ENCODE data around the gene ROR2.
"Not testable (repeated sequence)": the region's sequence is repeated elsewhere in the genome, so short reads cannot be mapped to it uniquely, and the experiment has no call there.

The ROR2 gene

DNA sequence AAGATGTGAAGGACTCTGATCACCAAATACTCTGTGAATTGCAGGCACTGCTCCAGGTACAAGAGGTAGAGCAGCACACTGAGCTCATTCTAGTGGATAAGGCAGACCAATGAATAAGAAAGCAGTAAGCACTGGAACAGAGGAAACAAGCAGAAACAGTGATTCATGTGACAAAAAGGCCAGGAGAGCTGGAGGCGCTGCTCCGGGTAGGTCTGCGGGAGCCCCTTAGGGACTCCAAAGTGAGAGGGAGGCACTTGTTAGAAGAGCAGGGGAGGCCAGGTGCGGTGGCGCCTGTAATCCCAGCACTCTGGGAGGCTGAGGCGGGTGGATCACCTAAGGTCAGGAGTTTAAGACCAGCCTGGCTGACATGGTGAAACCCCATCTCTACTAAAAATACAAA lies 294.8 kb downstream of the ROR2 start:
- TF ChIP-seq PAX5 (IDR thresholded peaks at IDR 0.05; ENCODE audit: insufficient read depth, low read length, severe bottlenecking) (no peak), SPI1 (IDR thresholded peaks at IDR 0.05; ENCODE audit: low read depth, low read length) (no peak), TAF1 (IDR thresholded peaks at IDR 0.05; ENCODE audit: low read depth, low read length) (no peak), POU2F2 (IDR thresholded peaks at IDR 0.05; ENCODE audit: low read depth, low read length) (no peak), POLR2AphosphoS5 (IDR thresholded peaks at IDR 0.05; ENCODE audit: low read depth, low read length) (no peak), POLR2A (IDR thresholded peaks at IDR 0.05; ENCODE audit: low read depth, low read length) (no peak)
- FAIRE-seq (no peak), DNase-seq (ENCODE audit: insufficient read length, low spot score) (no peak)

- TF ChIP-seq TAF1 (IDR thresholded peaks at IDR 0.05; ENCODE audit: low read depth, low read length) (no peak), POLR2AphosphoS5 (IDR thresholded peaks at IDR 0.05; ENCODE audit: low read depth, low read length) (no peak), PAX5 (IDR thresholded peaks at IDR 0.05; ENCODE audit: insufficient read depth, low read length, severe bottlenecking) (no peak), POLR2A (IDR thresholded peaks at IDR 0.05; ENCODE audit: low read depth, low read length) (no peak), POU2F2 (IDR thresholded peaks at IDR 0.05; ENCODE audit: low read depth, low read length) (no peak), SPI1 (IDR thresholded peaks at IDR 0.05; ENCODE audit: low read depth, low read length) (no peak)
- no peak for FAIRE-seq
- DNase-seq (ENCODE audit: insufficient read length, low spot score): no peak
Observed at GRCh38 chr9:91654527-91654926, 295.5 kb downstream of the ROR2 start.

DNA sequence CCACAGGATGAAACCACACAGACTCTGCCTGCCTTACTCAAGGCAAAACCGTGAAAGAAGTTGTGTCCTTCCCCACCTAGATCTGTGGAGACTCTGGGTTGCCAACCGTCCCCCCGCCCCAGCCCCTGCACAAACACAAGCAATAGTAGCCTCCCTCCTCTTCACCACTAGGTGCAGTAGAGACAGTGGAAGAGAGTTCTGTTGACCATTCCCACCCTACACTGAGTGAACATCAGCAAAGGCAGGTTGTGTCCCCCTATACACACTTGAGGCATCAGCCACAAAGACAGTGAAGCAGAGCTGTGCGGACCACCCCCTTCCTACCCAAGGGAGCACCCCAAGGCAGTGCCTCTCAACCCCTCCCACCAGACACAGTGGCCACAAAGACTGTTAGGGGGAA lies 302.7 kb downstream of the ROR2 start:
- no peak for DNase-seq (ENCODE audit: insufficient read length, low spot score)
- TF ChIP-seq POU2F2 (IDR thresholded peaks at IDR 0.05; ENCODE audit: low read depth, low read length): no peak
- TF ChIP-seq POLR2AphosphoS5 (IDR thresholded peaks at IDR 0.05; ENCODE audit: low read depth, low read length): no peak
- no peak for FAIRE-seq

- no peak for TF ChIP-seq TAF1 (IDR thresholded peaks at IDR 0.05; ENCODE audit: low read depth, low read length)
- no peak for TF ChIP-seq POLR2A (IDR thresholded peaks at IDR 0.05; ENCODE audit: low read depth, low read length)
- no peak for TF ChIP-seq PAX5 (IDR thresholded peaks at IDR 0.05; ENCODE audit: insufficient read depth, low read length, severe bottlenecking)
- no peak for TF ChIP-seq POLR2AphosphoS5 (IDR thresholded peaks at IDR 0.05; ENCODE audit: low read depth, low read length)
- TF ChIP-seq SPI1 (IDR thresholded peaks at IDR 0.05; ENCODE audit: low read depth, low read length): no peak
- TF ChIP-seq POU2F2 (IDR thresholded peaks at IDR 0.05; ENCODE audit: low read depth, low read length): no peak
- DNase-seq (ENCODE audit: insufficient read length, low spot score): no peak
- no peak for FAIRE-seq
Observed at GRCh38 chr9:91646702-91647101, 303.3 kb downstream of the ROR2 start.

- no peak for DNase-seq (ENCODE audit: insufficient read length, low spot score)
- FAIRE-seq: no peak
- TF ChIP-seq PAX5 (IDR thresholded peaks at IDR 0.05; ENCODE audit: insufficient read depth, low read length, severe bottlenecking) (no peak), POLR2A (IDR thresholded peaks at IDR 0.05; ENCODE audit: low read depth, low read length) (no peak), TAF1 (IDR thresholded peaks at IDR 0.05; ENCODE audit: low read depth, low read length) (no peak), POU2F2 (IDR thresholded peaks at IDR 0.05; ENCODE audit: low read depth, low read length) (no peak), SPI1 (IDR thresholded peaks at IDR 0.05; ENCODE audit: low read depth, low read length) (no peak)
Observed at GRCh38 chr9:91644433-91644832, 305.6 kb downstream of the ROR2 start.

DNA sequence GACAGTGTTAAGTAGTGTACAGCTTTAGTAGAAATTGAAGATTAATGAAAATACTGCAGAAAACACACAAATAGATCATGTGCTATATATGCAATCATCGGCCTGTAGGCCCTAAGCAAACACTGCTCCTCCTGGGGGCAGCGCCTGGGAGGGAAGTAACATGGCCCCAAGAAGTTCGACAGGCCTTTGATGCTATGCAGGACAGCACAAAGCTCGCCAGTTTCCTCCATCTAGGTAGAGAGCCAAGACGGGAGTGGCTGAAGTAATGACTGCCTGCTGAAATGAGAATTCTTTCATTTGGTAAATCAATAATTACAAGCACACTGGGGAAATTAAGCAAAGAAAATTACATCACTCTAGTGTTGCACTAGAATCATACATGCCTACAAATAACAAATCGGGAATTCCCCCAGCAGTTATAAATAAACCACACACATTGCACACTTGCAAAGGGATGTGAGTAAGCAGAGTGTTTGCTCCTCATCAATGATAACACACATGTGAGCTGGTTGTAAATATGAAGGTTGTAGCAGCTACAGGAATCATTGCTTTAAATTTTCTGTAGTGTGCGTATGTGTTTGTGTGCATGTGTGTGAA lies 306.4 kb downstream of the ROR2 start:
- no peak for TF ChIP-seq POLR2AphosphoS5 (IDR thresholded peaks at IDR 0.05; ENCODE audit: low read depth, low read length)
- no peak for TF ChIP-seq POU2F2 (IDR thresholded peaks at IDR 0.05; ENCODE audit: low read depth, low read length)
- TF ChIP-seq SPI1 (IDR thresholded peaks at IDR 0.05; ENCODE audit: low read depth, low read length): no peak
- no peak for TF ChIP-seq PAX5 (IDR thresholded peaks at IDR 0.05; ENCODE audit: insufficient read depth, low read length, severe bottlenecking)
- no peak for TF ChIP-seq TAF1 (IDR thresholded peaks at IDR 0.05; ENCODE audit: low read depth, low read length)
- no peak for TF ChIP-seq POLR2A (IDR thresholded peaks at IDR 0.05; ENCODE audit: low read depth, low read length)
- FAIRE-seq (peak; percentile 50), DNase-seq (ENCODE audit: insufficient read length, low spot score) (no peak)

DNA sequence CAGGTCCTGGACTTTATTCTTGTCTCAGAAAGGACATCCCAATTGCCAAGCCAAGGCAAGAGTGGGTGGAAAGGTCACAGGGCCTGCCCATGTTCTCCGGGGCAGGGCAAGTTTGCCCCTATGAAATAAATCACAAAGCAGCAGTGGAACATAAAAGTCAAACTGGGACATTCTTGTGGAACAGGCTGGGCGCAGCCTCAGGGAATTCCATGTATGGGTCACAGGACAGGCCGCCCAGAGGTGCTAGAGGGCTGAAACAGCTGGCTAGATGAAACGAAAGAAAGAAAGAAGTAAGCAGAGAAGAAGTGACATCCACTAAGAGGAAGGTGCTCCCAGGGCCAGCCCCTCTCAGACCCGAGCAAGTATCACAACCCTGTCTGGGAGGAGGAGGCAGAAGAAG lies 307.3 kb downstream of the ROR2 start:
- TF ChIP-seq TAF1 (IDR thresholded peaks at IDR 0.05; ENCODE audit: low read depth, low read length) (no peak), POLR2AphosphoS5 (IDR thresholded peaks at IDR 0.05; ENCODE audit: low read depth, low read length) (no peak), POU2F2 (IDR thresholded peaks at IDR 0.05; ENCODE audit: low read depth, low read length) (no peak), PAX5 (IDR thresholded peaks at IDR 0.05; ENCODE audit: insufficient read depth, low read length, severe bottlenecking) (no peak), SPI1 (IDR thresholded peaks at IDR 0.05; ENCODE audit: low read depth, low read length) (no peak), POLR2A (IDR thresholded peaks at IDR 0.05; ENCODE audit: low read depth, low read length) (no peak)
- FAIRE-seq (no peak), DNase-seq (ENCODE audit: insufficient read length, low spot score) (no peak)

DNA sequence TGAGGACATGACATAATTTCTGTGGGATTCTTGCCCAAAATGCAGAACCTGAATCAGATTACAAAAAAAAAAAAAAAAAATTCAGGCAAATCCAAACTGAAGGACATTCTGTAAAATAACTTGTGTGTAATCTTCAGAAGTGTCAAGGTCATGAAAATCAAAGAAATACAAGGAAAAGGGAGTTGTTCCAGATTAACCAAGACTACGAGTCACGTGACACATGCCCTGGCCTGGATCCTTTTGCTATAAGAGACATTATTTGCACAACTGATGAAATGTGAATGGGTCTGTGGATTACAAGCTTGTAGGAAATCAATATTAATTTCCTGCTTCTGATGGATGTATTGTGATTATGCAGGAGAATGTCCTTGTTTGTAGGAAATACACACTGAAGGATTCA lies 309.6 kb downstream of the ROR2 start:
- DNase-seq (ENCODE audit: insufficient read length, low spot score) (no peak), FAIRE-seq (no peak)
- TF ChIP-seq POLR2A (IDR thresholded peaks at IDR 0.05; ENCODE audit: low read depth, low read length) (no peak), POLR2AphosphoS5 (IDR thresholded peaks at IDR 0.05; ENCODE audit: low read depth, low read length) (no peak), POU2F2 (IDR thresholded peaks at IDR 0.05; ENCODE audit: low read depth, low read length) (no peak), TAF1 (IDR thresholded peaks at IDR 0.05; ENCODE audit: low read depth, low read length) (no peak), SPI1 (IDR thresholded peaks at IDR 0.05; ENCODE audit: low read depth, low read length) (no peak), PAX5 (IDR thresholded peaks at IDR 0.05; ENCODE audit: insufficient read depth, low read length, severe bottlenecking) (no peak)

DNA sequence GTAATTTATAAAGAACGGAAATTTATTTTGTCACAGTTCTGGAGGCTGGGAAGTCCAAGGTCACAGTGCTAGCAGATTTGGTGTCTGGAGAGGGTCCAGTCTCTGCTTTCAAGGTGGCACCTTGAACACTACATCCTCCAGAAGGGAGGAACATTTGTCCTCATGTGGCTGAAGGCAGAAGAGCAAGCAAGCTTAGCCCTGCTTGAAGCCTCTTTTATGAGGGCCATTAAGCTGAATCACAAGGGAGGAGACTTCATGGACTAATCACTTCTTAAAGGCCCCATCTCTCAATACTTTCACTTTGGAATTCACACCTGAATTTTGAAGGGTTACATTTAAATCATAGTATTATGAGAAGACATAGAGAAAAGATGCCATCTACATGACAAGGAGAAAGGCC lies 311.0 kb downstream of the ROR2 start:
- DNase-seq (ENCODE audit: insufficient read length, low spot score) (no peak), FAIRE-seq (no peak)
- no peak for TF ChIP-seq POLR2A (IDR thresholded peaks at IDR 0.05; ENCODE audit: low read depth, low read length)
- no peak for TF ChIP-seq PAX5 (IDR thresholded peaks at IDR 0.05; ENCODE audit: insufficient read depth, low read length, severe bottlenecking)
- TF ChIP-seq TAF1 (IDR thresholded peaks at IDR 0.05; ENCODE audit: low read depth, low read length): no peak
- no peak for TF ChIP-seq POU2F2 (IDR thresholded peaks at IDR 0.05; ENCODE audit: low read depth, low read length)
- no peak for TF ChIP-seq POLR2AphosphoS5 (IDR thresholded peaks at IDR 0.05; ENCODE audit: low read depth, low read length)
- TF ChIP-seq SPI1 (IDR thresholded peaks at IDR 0.05; ENCODE audit: low read depth, low read length): no peak

DNA sequence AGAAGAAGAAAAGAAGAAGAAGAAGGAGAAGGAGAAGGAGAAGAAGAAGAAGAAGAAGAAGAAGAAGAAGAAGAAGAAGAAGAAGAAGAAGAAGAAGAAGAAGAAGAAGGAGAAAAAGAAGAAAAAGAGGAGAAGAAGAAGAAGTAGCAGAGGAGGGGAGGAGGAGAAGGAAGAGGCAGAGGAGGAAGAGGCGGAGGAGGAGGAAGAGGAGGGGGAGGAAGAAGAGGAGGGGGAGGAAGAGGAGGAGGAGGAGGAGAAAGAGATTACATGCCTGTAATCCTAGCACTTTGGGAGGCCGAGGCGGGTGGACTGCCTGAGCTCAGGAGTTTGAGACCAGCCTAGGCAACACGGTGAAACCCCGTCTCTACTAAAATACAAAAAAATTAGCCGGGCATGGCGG lies 315.2 kb downstream of the ROR2 start:
- DNase-seq (ENCODE audit: insufficient read length, low spot score); FAIRE-seq: not testable (repeated sequence)
